Liver (tissue), 9 donors: ENCODE results near the gene IGSF6. TPM values are rescaled to one million over a fixed set of nuclear protein-coding genes. Genes with fewer than 3 reads are reported as not detected.

ENCODE experiments used
- DNase-seq: peaks from one replicate; pipeline ENCODE4 v3.0.0-alpha.2; 2017; ENCODE audit warnings: low spot score
- H3K27ac ChIP-seq, 2 donors: one replicate each; pipeline ENCODE4 v1.7.0; 2013; ENCODE audit warnings: inconsistent platforms in 2 of 2, low read length in 2 of 2, control low read depth in 1 of 2, low read depth in 1 of 2, mild to moderate bottlenecking in 1 of 2
- H3K27me3 ChIP-seq, 4 donors: one replicate each; pipeline versions ENCODE4 v1.6.1 to v1.7.0; 2013; ENCODE audit warnings: low read length in 3 of 4, inconsistent platforms in 1 of 4, mild to moderate bottlenecking in 1 of 4, moderate library complexity in 1 of 4; ENCODE audit not compliant: control insufficient read depth in 4 of 4, insufficient read depth in 4 of 4
- H3K36me3 ChIP-seq, 4 donors: one replicate each; pipeline versions ENCODE4 v1.6.1 to v1.7.0; 2013; ENCODE audit warnings: low read length in 3 of 4, mild to moderate bottlenecking in 3 of 4, low read depth in 1 of 4, moderate library complexity in 1 of 4; ENCODE audit not compliant: control insufficient read depth in 4 of 4, insufficient read depth in 3 of 4
- H3K4me1 ChIP-seq, 4 donors: one replicate each; pipeline versions ENCODE4 v1.6.1 to v1.7.0; 2013; ENCODE audit warnings: low read length in 3 of 4, mild to moderate bottlenecking in 3 of 4, moderate library complexity in 1 of 4; ENCODE audit not compliant: control insufficient read depth in 4 of 4, insufficient read depth in 4 of 4
- H3K4me3 ChIP-seq, 3 donors: one replicate each; pipeline versions ENCODE4 v1.6.1 to v1.7.0; 2013; ENCODE audit warnings: low read length in 3 of 3, control low read depth in 1 of 3, low read depth in 1 of 3, mild to moderate bottlenecking in 1 of 3
- H3K9ac ChIP-seq, 2 donors: one replicate each; pipeline ENCODE4 v1.7.0; 2013; ENCODE audit warnings: low read length in 2 of 2, mild to moderate bottlenecking in 2 of 2, moderate library complexity in 2 of 2, control low read depth in 1 of 2, low read depth in 1 of 2
- H3K9me3 ChIP-seq, 4 donors: one replicate each; pipeline versions ENCODE4 v1.6.1 to v1.7.0; 2013; ENCODE audit warnings: low read length in 3 of 4; ENCODE audit not compliant: control insufficient read depth in 4 of 4
- ATF3 ChIP-seq: IDR thresholded peaks from 2 replicates; pipeline ENCODE4 v1.6.1; 2016; ENCODE audit warnings: antibody characterized with exemption
- CTCF ChIP-seq: fragments of 150-350 bp; IDR thresholded peaks from 2 replicates; pipeline ENCODE4 v1.5.1; 2017; ENCODE audit warnings: improper control_type of control experiment, low read depth, low read length; ENCODE audit not compliant: missing input control
- EGR1 ChIP-seq, 2 donors: IDR thresholded peaks; 2 replicates each; pipeline ENCODE4 v1.6.1; 2016 to 2018; ENCODE audit warnings: antibody characterized with exemption in 2 of 2, low read depth in 2 of 2
- FOXA1 ChIP-seq: IDR thresholded peaks from 2 replicates; pipeline ENCODE4 v1.6.1; 2016; ENCODE audit warnings: antibody characterized with exemption
- FOXA2 ChIP-seq: IDR thresholded peaks from 2 replicates; pipeline ENCODE4 v1.6.1; 2016; ENCODE audit warnings: antibody characterized with exemption
- GABPA ChIP-seq, 2 donors: IDR thresholded peaks in 1 of 2; conservative IDR thresholded peaks in 1 of 2; 2 replicates each; pipeline ENCODE4 v1.6.1; 2016; ENCODE audit warnings: antibody characterized with exemption in 2 of 2, mild to moderate bottlenecking in 1 of 2, moderate library complexity in 1 of 2
- HNF4A ChIP-seq, 2 donors: conservative IDR thresholded peaks; 2 replicates each; pipeline ENCODE4 v1.6.1; 2016; ENCODE audit warnings: antibody characterized with exemption in 2 of 2, mild to moderate bottlenecking in 2 of 2
- HNF4G ChIP-seq: IDR thresholded peaks from 2 replicates; pipeline ENCODE4 v1.6.1; 2016; ENCODE audit warnings: antibody characterized with exemption
- JUND ChIP-seq, 2 donors: IDR thresholded peaks; 2 replicates each; pipeline ENCODE4 v1.6.1; 2016; ENCODE audit warnings: antibody characterized with exemption in 2 of 2
- MAX ChIP-seq: IDR thresholded peaks from 2 replicates; pipeline ENCODE4 v1.6.1; 2016; ENCODE audit warnings: antibody characterized with exemption
- NR2F2 ChIP-seq: IDR thresholded peaks from 2 replicates; pipeline ENCODE4 v1.6.1; 2016; ENCODE audit warnings: antibody characterized with exemption
- RAD21 ChIP-seq, 2 donors: IDR thresholded peaks; 2 replicates each; pipeline ENCODE4 v1.6.1; 2016; ENCODE audit warnings: antibody characterized with exemption in 2 of 2, mild to moderate bottlenecking in 2 of 2
- REST ChIP-seq: IDR thresholded peaks from 2 replicates; pipeline ENCODE4 v1.6.1; 2016; ENCODE audit warnings: antibody characterized with exemption, mild to moderate bottlenecking
- RXRA ChIP-seq, 2 donors: IDR thresholded peaks; 2 replicates each; pipeline ENCODE4 v1.6.1; 2017 to 2018; ENCODE audit warnings: antibody characterized with exemption in 2 of 2, mild to moderate bottlenecking in 1 of 2
- SP1 ChIP-seq: IDR thresholded peaks from 2 replicates; pipeline ENCODE4 v1.6.1; 2018; ENCODE audit warnings: antibody characterized with exemption, mild to moderate bottlenecking
- TAF1 ChIP-seq: conservative IDR thresholded peaks from 2 replicates; pipeline ENCODE4 v1.6.1; 2016; ENCODE audit warnings: antibody characterized with exemption, mild to moderate bottlenecking
- YY1 ChIP-seq: IDR thresholded peaks from 2 replicates; pipeline ENCODE4 v1.6.1; 2016; ENCODE audit warnings: antibody characterized with exemption, mild to moderate bottlenecking
- ZBTB33 ChIP-seq: IDR thresholded peaks from 2 replicates; pipeline ENCODE4 v1.6.1; 2016; ENCODE audit warnings: antibody characterized with exemption
- WGBS: extraction: QIAGEN DNeasy Blood & Tissue Kit; methylation state at CpG from one replicate; pipeline ENCODE4 v1.1.7; 2013; 5-methylcytosine and 5-hydroxymethylcytosine counted together
- polyA plus RNA-seq, 2 donors: library from polyadenylated mRNA; stranded (reverse) in 1 of 2; unstranded in 1 of 2; fragments of 200-250 nt in 1 of 2; fragments of >200 nt in 1 of 2; fragmentation: Nextera tagmentation in 1 of 2; extraction: Ambion mirVana in 1 of 2; gene quantifications; one replicate each; pipeline versions ENCODE4 v1.2.1 to v1.2.3, GENCODE V29; 2013 to 2015
- total RNA-seq, 2 donors: library from RNA; depleted of rRNA; stranded (reverse); fragments of >200 nt; gene quantifications; one replicate each; pipeline ENCODE4 v1.2.3, GENCODE V29; 2014
- donor health status: healthy.
- donor health status: healthy.
- donor health status: healthy.
- donor health status: healthy.
- donor health status: healthy.

Gene IGSF6
- total and polyA plus RNA-seq, 4 donors, result 2.6 to 27.3 (median 5.4) TPM

- DNase-seq, result peak; percentile 47
- Histone ChIP-seq H3K36me3 (peaks cover 0 to 8% (median under 1%) of the 10 kb centered on the region in 4 donors), H3K27ac (no peak overlapping the region), H3K27me3 (no peaks in the 10 kb centered on the region), H3K9ac (no peak overlapping the region), H3K4me1 (peaks cover 0 to 6% (median 2%) of the 10 kb centered on the region in 4 donors), H3K9me3 (no peaks in the 10 kb centered on the region), H3K4me3 (no peak overlapping the region)
- 100% methylated on average over 3 of the region's 3 CpGs for WGBS
- TF ChIP-seq HNF4G, result no peak
- no peak for TF ChIP-seq GABPA (IDR thresholded peaks at IDR 0.05 in 1 of 2, conservative IDR thresholded peaks at IDR 0.05 in 1 of 2)
- TF ChIP-seq RXRA (IDR thresholded peaks at IDR 0.05), result no peak
- no peak for TF ChIP-seq ZBTB33
- no peak for TF ChIP-seq ATF3
- TF ChIP-seq MAX, result no peak
- TF ChIP-seq YY1, result no peak
- no peak for TF ChIP-seq SP1
- TF ChIP-seq EGR1 (IDR thresholded peaks at IDR 0.05; ENCODE audit: low read depth in 2 of 2), result no peak
- TF ChIP-seq JUND (IDR thresholded peaks at IDR 0.05), result no peak
- TF ChIP-seq CTCF, result no peak
- TF ChIP-seq FOXA2, result no peak
- no peak for TF ChIP-seq FOXA1
- TF ChIP-seq TAF1, result no peak
- no peak for TF ChIP-seq RAD21 (IDR thresholded peaks at IDR 0.05)
- no peak for TF ChIP-seq NR2F2
- no peak for TF ChIP-seq REST
- no peak for TF ChIP-seq HNF4A (conservative IDR thresholded peaks at IDR 0.05)
These were observed 8.6 kb downstream of the IGSF6 start for GRCh38 chr16:21643785-21644184.
